Measurements from ENCODE around the gene FKBP8.

GRCh38 chr19:18513868-18514267 is 29.5 kb downstream of the FKBP8 start:
- TF ChIP-seq GATA2 (IDR thresholded peaks at IDR 0.05; ENCODE audit: low read depth, low read length) (no peak), GATA3 (IDR thresholded peaks at IDR 0.05; ENCODE audit: low read depth, low read length) (no peak)
